ENCODE data around the gene PDE8A. TPM values are rescaled to one million over a fixed set of nuclear protein-coding genes. Genes with fewer than 3 reads are reported as not detected.

PDE8A gene
- total and polyA plus RNA-seq, 2 donors (not counting 1 experiment from before 2014, with no cell fraction given), result 17.4 to 51.1 TPM

- Histone ChIP-seq H3K36me3 (replicated peaks in 1 of 2; ENCODE audit: control extremely low read depth in 1 of 2, control insufficient read depth in 1 of 2, extremely low read depth in 1 of 2, insufficient read depth in 2 of 2, low read length in 1 of 2) (peaks cover 0 to 26% of the 10 kb centered on the region in 2 experiments), H3K9ac (ENCODE audit: low read length) (no peak overlapping the region), H3K4me3 (ENCODE audit: control extremely low read depth in 1 of 5, extremely low read depth in 1 of 5, insufficient read depth in 1 of 5, low read depth in 2 of 5, low read length in 4 of 5) (no peak overlapping the region), H3K79me2 (ENCODE audit: control insufficient read depth, insufficient read depth, low read length) (no peaks in the 10 kb centered on the region), H3K27ac (ENCODE audit: low read length in 2 of 2) (no peak overlapping the region), H3K4me1 (ENCODE audit: control insufficient read depth in 2 of 2, insufficient read depth in 2 of 2, low read length in 2 of 2) (no peaks in the 10 kb centered on the region), H4K20me1 (ENCODE audit: control insufficient read depth, insufficient read depth, low read length, poor library complexity, severe bottlenecking) (no peaks in the 10 kb centered on the region), H3K9me3 (ENCODE audit: control extremely low read depth in 1 of 3, control insufficient read depth in 2 of 3, insufficient read depth in 1 of 3, low read length in 2 of 3) (no peaks in the 10 kb centered on the region), H3K27me3 (replicated peaks in 1 of 4; ENCODE audit: control extremely low read depth in 1 of 4, control insufficient read depth in 3 of 4, insufficient read depth in 4 of 4, low read length in 3 of 4) (no peaks in the 10 kb centered on the region), H2AFZ (ENCODE audit: insufficient read depth, low read depth, low read length, poor library complexity, severe bottlenecking) (no peak overlapping the region), H3K4me2 (replicated peaks; ENCODE audit: low read depth, low read length, poor library complexity, severe bottlenecking) (no peak overlapping the region)
- Mint-ChIP-seq H3K27ac (no peak overlapping the region), H3K4me1 (no peaks in the 10 kb centered on the region), H3K4me3 (no peak overlapping the region), H3K27me3 (no peaks in the 10 kb centered on the region), H3K9me3 (ENCODE audit: insufficient read depth) (no peaks in the 10 kb centered on the region)
- ChIA-PET CTCF (no interaction called here), POLR2A (no interaction called here)
- DNase-seq (no peak), ATAC-seq (ENCODE audit: low read depth) (no peak)
- TF ChIP-seq EZH2 (IDR thresholded peaks at IDR 0.05; ENCODE audit: borderline replicate concordance, insufficient read depth, low read depth, low read length, poor library complexity, severe bottlenecking) (no peak), CTCF (IDR thresholded peaks at IDR 0.05) (no peak)
- WGBS (ENCODE audit: insufficient coverage), result 100% methylated on average over 2 of the region's 2 CpGs
- intact Hi-C loops (cut with micrococcal nuclease), result no loop called here
Measured at GRCh38 chr15:85071061-85071460, 89.4 kb downstream of the PDE8A start.

- 96% methylated on average over 4 of the region's 4 CpGs for WGBS (ENCODE audit: insufficient coverage)
- DNase-seq, result no peak
- no peak overlapping the region for H2AFZ ChIP-seq (ENCODE audit: insufficient read depth, low read depth, low read length, poor library complexity, severe bottlenecking)
- Mint-ChIP-seq H3K4me1 (no peaks in the 10 kb centered on the region), H3K27ac (no peak overlapping the region), H3K9me3 (ENCODE audit: insufficient read depth) (no peaks in the 10 kb centered on the region), H3K4me3 (no peak overlapping the region), H3K27me3 (no peaks in the 10 kb centered on the region)
- TF ChIP-seq CTCF (IDR thresholded peaks at IDR 0.05) (no peak), EZH2 (IDR thresholded peaks at IDR 0.05; ENCODE audit: borderline replicate concordance, insufficient read depth, low read depth, low read length, poor library complexity, severe bottlenecking) (no peak)
- no peaks in the 10 kb centered on the region for H4K20me1 ChIP-seq (ENCODE audit: control insufficient read depth, insufficient read depth, low read length, poor library complexity, severe bottlenecking)
- H3K4me2 ChIP-seq (replicated peaks; ENCODE audit: low read depth, low read length, poor library complexity, severe bottlenecking), result no peak overlapping the region
- no peaks in the 10 kb centered on the region for H3K4me1 ChIP-seq (ENCODE audit: control insufficient read depth in 2 of 2, insufficient read depth in 2 of 2, low read length in 2 of 2)
- intact Hi-C loops (cut with micrococcal nuclease), result no loop called here
- H3K9ac ChIP-seq (ENCODE audit: low read length), result no peak overlapping the region
- no peak overlapping the region for H3K27ac ChIP-seq (ENCODE audit: low read length in 2 of 2)
- no peak overlapping the region for H3K4me3 ChIP-seq (ENCODE audit: control extremely low read depth in 1 of 5, extremely low read depth in 1 of 5, insufficient read depth in 1 of 5, low read depth in 2 of 5, low read length in 4 of 5)
- peaks cover 0 to 26% of the 10 kb centered on the region in 2 experiments for H3K36me3 ChIP-seq (replicated peaks in 1 of 2; ENCODE audit: control extremely low read depth in 1 of 2, control insufficient read depth in 1 of 2, extremely low read depth in 1 of 2, insufficient read depth in 2 of 2, low read length in 1 of 2)
- H3K79me2 ChIP-seq (ENCODE audit: control insufficient read depth, insufficient read depth, low read length), result no peaks in the 10 kb centered on the region
- CTCF ChIA-PET, result no interaction called here
- H3K27me3 ChIP-seq (replicated peaks in 1 of 4; ENCODE audit: control extremely low read depth in 1 of 4, control insufficient read depth in 3 of 4, insufficient read depth in 4 of 4, low read length in 3 of 4), result no peaks in the 10 kb centered on the region
- no peak for ATAC-seq (ENCODE audit: low read depth)
- POLR2A ChIA-PET, result no interaction called here
- H3K9me3 ChIP-seq (ENCODE audit: control extremely low read depth in 1 of 3, control insufficient read depth in 2 of 3, insufficient read depth in 1 of 3, low read length in 2 of 3), result no peaks in the 10 kb centered on the region
Measured at GRCh38 chr15:85071504-85071903, 89.8 kb downstream of the PDE8A start.

Data from B cell (primary cell).